Fibroblast of mammary gland (primary cell): ENCODE data around the gene CHCHD4.
"Not testable (repeated sequence)": the region's sequence is repeated elsewhere in the genome, so short reads cannot be mapped to it uniquely, and the experiment has no call there.

Experiments
- DNase-seq: peaks from one replicate; pipeline ENCODE4 v3.0.0-alpha.2; 2010; ENCODE audit warnings: low read depth
- H3K4me3 ChIP-seq: 2 replicates; pipeline ENCODE4 v1.5.1; 2011; ENCODE audit warnings: low read depth, mild to moderate bottlenecking, low read length, moderate library complexity; ENCODE audit not compliant: control insufficient read depth
- TF ChIP-seq, protein P1 (sequence below): conservative IDR thresholded peaks from 2 replicates; pipeline ENCODE4 v1.5.1; 2011; ENCODE audit warnings: low read depth, low read length, inconsistent platforms; ENCODE audit not compliant: control insufficient read depth, insufficient read depth

CHCHD4 gene

DNA sequence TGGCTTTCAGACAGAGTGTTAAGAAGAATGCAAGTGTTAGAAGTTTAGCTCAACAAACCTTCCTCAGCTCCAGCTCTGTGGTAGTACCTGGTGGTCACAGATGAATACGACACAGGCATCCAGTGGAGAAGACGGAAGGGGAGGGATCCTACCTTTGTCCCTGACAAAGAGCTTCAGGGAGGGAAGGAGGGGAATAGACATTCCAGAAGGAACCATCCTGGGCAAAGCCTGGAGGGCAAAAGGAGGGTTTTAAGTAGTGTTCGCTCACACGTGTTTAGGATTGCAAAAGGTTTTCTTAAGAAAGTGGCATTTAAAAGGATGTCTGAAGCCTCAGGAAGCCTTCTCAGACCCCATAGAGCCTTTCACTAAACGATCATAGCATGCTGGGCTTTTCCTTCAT is 2.8 kb downstream of the CHCHD4 start:
- H3K4me3 ChIP-seq: no peak overlapping the region
- TF ChIP-seq, protein P1, sequence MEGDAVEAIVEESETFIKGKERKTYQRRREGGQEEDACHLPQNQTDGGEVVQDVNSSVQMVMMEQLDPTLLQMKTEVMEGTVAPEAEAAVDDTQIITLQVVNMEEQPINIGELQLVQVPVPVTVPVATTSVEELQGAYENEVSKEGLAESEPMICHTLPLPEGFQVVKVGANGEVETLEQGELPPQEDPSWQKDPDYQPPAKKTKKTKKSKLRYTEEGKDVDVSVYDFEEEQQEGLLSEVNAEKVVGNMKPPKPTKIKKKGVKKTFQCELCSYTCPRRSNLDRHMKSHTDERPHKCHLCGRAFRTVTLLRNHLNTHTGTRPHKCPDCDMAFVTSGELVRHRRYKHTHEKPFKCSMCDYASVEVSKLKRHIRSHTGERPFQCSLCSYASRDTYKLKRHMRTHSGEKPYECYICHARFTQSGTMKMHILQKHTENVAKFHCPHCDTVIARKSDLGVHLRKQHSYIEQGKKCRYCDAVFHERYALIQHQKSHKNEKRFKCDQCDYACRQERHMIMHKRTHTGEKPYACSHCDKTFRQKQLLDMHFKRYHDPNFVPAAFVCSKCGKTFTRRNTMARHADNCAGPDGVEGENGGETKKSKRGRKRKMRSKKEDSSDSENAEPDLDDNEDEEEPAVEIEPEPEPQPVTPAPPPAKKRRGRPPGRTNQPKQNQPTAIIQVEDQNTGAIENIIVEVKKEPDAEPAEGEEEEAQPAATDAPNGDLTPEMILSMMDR: no peak
- no peak for DNase-seq

DNA sequence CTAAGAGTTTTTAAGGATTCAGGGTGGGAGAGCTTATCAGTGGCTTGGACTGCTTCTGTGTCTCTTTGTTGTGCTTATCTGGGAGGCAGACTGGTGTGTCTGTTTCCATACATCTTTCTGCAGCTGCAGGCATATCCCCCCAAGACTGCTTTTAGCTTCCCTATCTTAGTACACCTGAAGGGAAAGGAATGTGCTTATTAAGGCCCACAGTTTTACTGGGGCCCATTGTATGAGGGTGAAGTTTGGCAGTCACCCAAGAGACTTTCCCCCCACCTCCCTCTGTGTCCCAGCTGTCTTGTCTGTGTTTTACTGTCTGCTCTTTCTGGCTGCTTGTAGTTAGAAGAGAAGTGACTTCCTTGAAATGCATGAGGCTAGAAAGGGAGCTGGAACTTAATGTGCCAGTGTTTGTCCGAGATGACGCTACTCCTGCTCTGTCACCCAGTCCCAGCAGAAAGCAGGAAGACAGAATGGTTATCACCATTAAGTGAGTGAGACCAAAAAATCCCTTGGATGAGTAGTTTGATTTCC is 3.7 kb downstream of the CHCHD4 start:
- H3K4me3 ChIP-seq, DNase-seq: not testable (repeated sequence)

DNA sequence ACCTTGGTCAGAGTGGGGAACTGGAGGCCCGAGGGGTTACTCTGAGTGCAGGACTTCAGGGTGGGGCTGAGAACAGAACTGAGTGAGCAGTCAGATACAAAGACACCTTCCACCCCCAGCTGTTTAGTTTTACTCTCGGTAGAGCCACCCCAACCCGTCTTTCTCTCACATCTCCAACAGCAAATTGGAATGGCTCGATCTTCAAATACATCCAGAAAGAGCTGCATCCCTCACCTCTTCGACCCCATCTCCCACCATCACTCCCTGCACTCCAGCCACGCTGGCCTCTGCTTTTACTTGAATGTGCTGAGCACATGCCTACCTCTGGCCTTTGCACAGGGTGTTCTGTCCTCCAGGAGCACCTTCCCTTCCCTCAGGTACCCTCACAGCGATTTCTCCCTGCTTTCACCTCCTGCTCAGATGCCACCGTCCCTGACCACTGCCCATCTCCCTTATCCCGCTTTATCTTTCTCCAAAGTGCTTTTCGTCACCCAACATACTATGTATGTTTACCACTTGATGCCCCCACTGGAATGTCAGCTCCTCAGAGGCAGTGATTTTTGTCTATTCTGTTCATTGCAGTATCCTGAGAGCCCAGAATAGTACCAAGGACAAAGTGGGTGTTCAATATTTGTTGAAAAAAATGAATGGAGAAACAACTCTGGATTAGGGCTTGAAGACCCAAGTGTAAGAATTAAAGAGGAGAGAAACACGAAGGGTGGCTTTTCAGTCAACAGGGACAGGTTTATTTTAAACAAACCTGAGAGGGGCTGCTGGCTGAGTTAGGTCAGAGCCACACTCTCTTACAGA is 4.4 kb downstream of the CHCHD4 start:
- TF ChIP-seq, protein P1: no peak
- no peak overlapping the region for H3K4me3 ChIP-seq
- DNase-seq: no peak

DNA sequence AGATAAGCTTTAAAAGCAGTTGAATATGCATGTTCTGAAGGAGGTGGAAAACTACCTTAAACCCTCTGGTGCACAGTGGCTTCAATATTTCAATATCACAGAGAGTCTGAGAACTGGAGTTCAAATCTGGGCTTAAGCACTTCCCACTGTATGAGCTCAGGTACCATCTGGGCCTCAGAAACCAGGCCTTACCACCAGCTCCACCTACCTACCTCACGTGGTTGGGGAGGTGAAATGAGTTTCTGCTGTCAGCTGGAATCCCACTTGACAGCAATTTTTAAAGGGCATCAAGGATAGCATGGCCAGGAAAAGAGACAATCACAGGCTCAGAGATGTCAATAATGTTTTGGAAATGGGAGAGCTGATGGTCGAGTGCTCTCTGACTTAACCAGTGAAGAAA is 5.0 kb downstream of the CHCHD4 start:
- no peak overlapping the region for H3K4me3 ChIP-seq
- no peak for DNase-seq
- TF ChIP-seq, protein P1: no peak

DNA sequence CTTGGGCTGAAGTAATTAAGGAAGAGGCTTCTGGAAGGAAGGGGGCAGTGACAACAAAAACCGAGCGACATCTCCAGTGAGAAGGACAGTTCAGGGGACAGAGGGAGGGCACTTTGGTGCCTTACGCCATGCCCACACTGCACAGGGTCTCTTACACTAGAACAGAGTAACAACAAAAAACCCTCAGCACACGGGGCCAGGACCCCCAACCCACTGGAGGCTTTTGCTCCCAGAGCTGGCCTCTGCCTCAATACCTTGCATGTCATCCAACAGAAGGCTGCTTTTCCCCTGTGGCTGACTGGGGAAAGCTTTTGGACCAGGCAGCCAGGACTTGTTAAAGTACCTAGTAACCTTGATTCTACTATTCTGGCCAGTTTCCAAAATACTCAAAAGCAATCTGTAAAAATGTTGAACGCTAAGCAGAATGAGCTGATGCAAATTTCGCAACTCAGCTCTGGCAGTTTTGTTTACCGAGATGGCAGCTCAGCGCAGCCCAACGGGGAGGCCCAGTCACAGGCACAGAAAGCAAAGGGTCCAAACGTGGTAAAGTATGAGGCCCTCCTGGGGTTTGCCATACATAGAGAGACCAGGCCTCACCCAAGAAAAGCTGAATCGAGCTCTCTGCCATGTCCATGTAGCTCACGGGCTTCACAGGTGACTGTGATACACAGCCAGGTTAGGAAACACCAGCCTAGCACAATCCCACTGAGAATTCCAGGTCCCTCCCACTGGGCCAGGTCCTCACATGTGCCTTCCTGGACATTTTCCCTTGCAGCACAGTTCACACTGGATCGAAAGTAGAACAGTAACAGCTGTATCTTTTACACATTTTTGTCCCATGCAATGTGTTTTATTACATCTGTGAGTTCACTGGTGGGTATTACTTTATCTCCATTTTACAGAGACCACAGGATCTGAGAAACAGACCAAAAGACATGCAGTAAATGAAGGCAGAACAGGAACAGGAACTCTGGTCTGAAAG is 6.0 kb downstream of the CHCHD4 start:
- no peak overlapping the region for H3K4me3 ChIP-seq
- TF ChIP-seq, protein P1: no peak
- DNase-seq: peak; percentile 67

DNA sequence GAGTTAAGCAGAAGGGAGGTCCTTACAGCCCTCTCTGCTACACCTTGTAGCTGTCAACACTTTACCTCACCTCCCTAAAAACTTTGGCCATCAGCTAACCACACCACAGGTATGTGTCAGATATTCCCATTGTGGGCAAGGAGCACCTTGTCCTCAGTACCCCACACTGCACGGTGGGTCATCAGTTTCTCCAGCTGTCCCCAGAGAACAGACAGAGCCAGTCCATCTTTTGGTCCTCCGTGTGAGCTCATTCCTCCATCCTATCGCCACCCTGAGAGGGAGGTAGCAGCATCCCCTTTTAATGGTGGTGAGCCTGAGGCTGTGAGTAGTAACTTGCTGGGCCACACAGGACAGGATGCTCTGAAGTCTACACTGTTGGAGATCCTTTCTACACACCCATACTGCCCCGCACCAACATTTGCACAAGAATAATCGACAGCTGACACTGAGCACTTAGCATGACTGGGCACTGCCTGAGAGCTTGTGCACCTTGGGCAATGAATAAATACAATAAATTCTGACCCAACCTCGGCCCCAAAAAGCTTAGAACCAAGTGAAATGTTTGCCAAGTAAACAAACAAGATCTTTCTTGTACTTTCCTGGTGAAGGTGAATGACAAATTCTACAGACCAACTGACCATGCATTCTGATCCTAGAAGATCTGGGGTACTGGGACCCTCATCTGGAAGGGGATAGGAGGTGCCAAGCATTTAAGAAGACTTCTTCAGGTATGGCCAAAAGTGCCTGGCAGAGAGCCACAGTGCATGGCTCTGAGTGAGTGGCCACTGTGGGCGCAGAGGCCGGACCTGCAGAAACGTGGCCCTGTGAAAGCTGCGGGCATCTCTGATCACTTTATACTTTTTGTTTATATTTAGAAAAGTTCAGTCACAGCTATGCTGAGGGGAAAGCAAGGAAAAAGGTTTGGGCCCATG is 6.9 kb downstream of the CHCHD4 start:
- TF ChIP-seq, protein P1: no peak
- no peak for DNase-seq

More for the DNA sequence above, 6.9 kb downstream of the CHCHD4 start:
- H3K4me3 ChIP-seq: no peak overlapping the region
